ENCODE data around the gene TWIST2. TPM values are rescaled to one million over a fixed set of nuclear protein-coding genes. Genes with fewer than 3 reads are reported as not detected.

The TWIST2 gene
- total RNA-seq, 1 experiment from 2014 or later, result 5.0 TPM

GRCh38 chr2:238903141-238903540 lies 55.3 kb downstream of the TWIST2 start:
- Histone ChIP-seq H3K9me3 (ENCODE audit: insufficient read depth, low read depth) (no peaks in the 10 kb centered on the region), H3K27me3 (ENCODE audit: insufficient read depth, low read depth) (peaks cover 11% of the 10 kb centered on the region; the same call in 1 of the 2 replicates), H2AFZ (no peak overlapping the region), H3K4me2 (no peak overlapping the region), H3K27ac (no peak overlapping the region), H3F3A (ENCODE audit: insufficient read depth, low read depth) (peaks cover 11% of the 10 kb centered on the region), H3K4me3 (no peak overlapping the region), H3K79me2 (ENCODE audit: low read depth) (no peaks in the 10 kb centered on the region), H4K20me1 (ENCODE audit: insufficient read depth) (no peaks in the 10 kb centered on the region), H3K9me2 (ENCODE audit: insufficient read depth) (no peaks in the 10 kb centered on the region), H3K36me3 (ENCODE audit: low read depth) (no peaks in the 10 kb centered on the region), H3K4me1 (replicated peaks; ENCODE audit: insufficient read depth) (no peaks in the 10 kb centered on the region)
- BruUV-seq (replicated peaks), result no TSS peak
- CTCF ChIA-PET, result no interaction called here
- no peak for DNase-seq
- TF ChIP-seq EZH2 (IDR thresholded peaks at IDR 0.05; ENCODE audit: low read depth) (no peak), CTCF (conservative IDR thresholded peaks at IDR 0.05) (no peak)
- POLR2A ChIA-PET (ENCODE audit: unreplicated experiment), result no interaction called here
- intact Hi-C loops (cut with micrococcal nuclease; ENCODE audit: unreplicated experiment), result no loop called here

GRCh38 chr2:238904177-238904576 lies 56.3 kb downstream of the TWIST2 start:
- TF ChIP-seq CTCF (conservative IDR thresholded peaks at IDR 0.05) (no peak), EZH2 (IDR thresholded peaks at IDR 0.05; ENCODE audit: low read depth) (no peak)
- H3K27me3 ChIP-seq (ENCODE audit: insufficient read depth, low read depth), result peaks cover 11% of the 10 kb centered on the region; the same call in 1 of the 2 replicates
- no peaks in the 10 kb centered on the region for H4K20me1 ChIP-seq (ENCODE audit: insufficient read depth)
- no peak overlapping the region for H3K4me3 ChIP-seq
- H3K36me3 ChIP-seq (ENCODE audit: low read depth), result no peaks in the 10 kb centered on the region
- POLR2A ChIA-PET (ENCODE audit: unreplicated experiment), result no interaction called here
- BruUV-seq (replicated peaks), result no TSS peak
- H3K4me2 ChIP-seq, result no peak overlapping the region
- no peaks in the 10 kb centered on the region for H3K9me2 ChIP-seq (ENCODE audit: insufficient read depth)
- no peak overlapping the region for H2AFZ ChIP-seq
- H3K9me3 ChIP-seq (ENCODE audit: insufficient read depth, low read depth), result no peaks in the 10 kb centered on the region
- peaks cover 17% of the 10 kb centered on the region for H3F3A ChIP-seq (ENCODE audit: insufficient read depth, low read depth)
- no peaks in the 10 kb centered on the region for H3K79me2 ChIP-seq (ENCODE audit: low read depth)
- H3K4me1 ChIP-seq (replicated peaks; ENCODE audit: insufficient read depth), result no peaks in the 10 kb centered on the region
- intact Hi-C loops (cut with micrococcal nuclease; ENCODE audit: unreplicated experiment), result no loop called here
- CTCF ChIA-PET, result no interaction called here
- DNase-seq, result no peak
- no peak overlapping the region for H3K27ac ChIP-seq

GRCh38 chr2:238904716-238905115 lies 56.8 kb downstream of the TWIST2 start:
- no peak for TF ChIP-seq EZH2 (IDR thresholded peaks at IDR 0.05; ENCODE audit: low read depth)
- no peak for TF ChIP-seq CTCF (conservative IDR thresholded peaks at IDR 0.05)
- H3F3A ChIP-seq (ENCODE audit: insufficient read depth, low read depth), result peaks cover 17% of the 10 kb centered on the region
- no peaks in the 10 kb centered on the region for H3K9me3 ChIP-seq (ENCODE audit: insufficient read depth, low read depth)
- H3K79me2 ChIP-seq (ENCODE audit: low read depth), result no peaks in the 10 kb centered on the region
- no peaks in the 10 kb centered on the region for H3K9me2 ChIP-seq (ENCODE audit: insufficient read depth)
- no peak overlapping the region for H3K4me2 ChIP-seq
- ChIA-PET CTCF (no interaction called here), POLR2A (ENCODE audit: unreplicated experiment) (no interaction called here)
- no peak for DNase-seq
- H3K27ac ChIP-seq, result no peak overlapping the region
- peaks cover 11% of the 10 kb centered on the region; the same call in 1 of the 2 replicates for H3K27me3 ChIP-seq (ENCODE audit: insufficient read depth, low read depth)
- H4K20me1 ChIP-seq (ENCODE audit: insufficient read depth), result no peaks in the 10 kb centered on the region
- H3K4me1 ChIP-seq (replicated peaks; ENCODE audit: insufficient read depth), result no peaks in the 10 kb centered on the region
- H2AFZ ChIP-seq, result no peak overlapping the region
- BruUV-seq (replicated peaks), result no TSS peak
- intact Hi-C loops (cut with micrococcal nuclease; ENCODE audit: unreplicated experiment), result no loop called here
- no peaks in the 10 kb centered on the region for H3K36me3 ChIP-seq (ENCODE audit: low read depth)
- H3K4me3 ChIP-seq, result no peak overlapping the region
